ENCODE results near the gene CDS1.
"Not testable (repeated sequence)": the region's sequence is repeated elsewhere in the genome, so short reads cannot be mapped to it uniquely, and the experiment has no call there.

CDS1 gene

DNA sequence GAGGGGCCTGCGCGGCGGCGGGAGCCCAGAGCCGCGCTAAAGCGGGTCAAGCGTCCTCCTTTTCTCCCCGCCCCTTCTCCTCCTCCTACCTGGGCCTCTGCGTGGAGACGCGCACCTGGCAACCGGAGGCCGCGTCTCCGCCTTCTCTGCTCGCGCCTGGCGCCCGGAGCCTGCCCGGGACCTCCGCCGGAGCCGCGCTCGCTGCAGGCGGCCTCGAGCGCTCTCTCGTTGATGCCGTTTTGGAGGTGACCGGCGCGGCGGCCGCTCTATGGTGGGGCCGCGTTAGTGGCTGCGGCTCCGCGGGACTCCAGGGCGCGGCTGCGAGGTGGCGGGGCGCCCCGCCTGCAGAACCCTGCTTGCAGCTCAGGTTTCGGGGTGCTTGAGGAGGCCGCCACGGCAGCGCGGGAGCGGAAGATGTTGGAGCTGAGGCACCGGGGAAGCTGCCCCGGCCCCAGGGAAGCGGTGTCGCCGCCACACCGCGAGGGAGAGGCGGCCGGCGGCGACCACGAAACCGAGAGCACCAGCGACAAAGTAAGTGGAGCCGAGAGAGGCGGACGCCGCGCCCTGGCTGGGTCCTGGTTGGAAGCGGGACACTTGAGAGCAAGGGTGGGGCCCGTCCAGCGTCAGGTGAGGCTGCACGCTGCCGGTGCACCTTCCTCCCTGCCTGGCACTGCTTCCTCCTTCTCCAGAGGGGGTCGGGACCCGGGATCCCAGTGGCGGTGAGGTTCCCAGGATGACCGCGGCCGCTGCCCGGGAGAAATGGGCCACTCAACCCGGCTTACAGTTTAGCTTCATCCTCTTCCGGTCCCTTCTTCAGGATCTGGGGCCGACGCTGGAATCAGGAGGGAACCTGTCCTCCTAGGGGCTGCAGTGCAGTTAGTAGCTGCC, at the start of gene CDS1:
Gene CDS1, plus strand, starts transcription at position 140 of the 888 bp plus-strand sequence. Its CDS starts 275 bp downstream, at position 415.
- peak; percentile 4 to 9 for DNase-seq

- no peak for DNase-seq
Observed at GRCh38 chr4:84535901-84536300, 47.0 kb upstream of the CDS1 start.

- no peak for DNase-seq
Observed at GRCh38 chr4:84545093-84545492, 37.8 kb upstream of the CDS1 start.

GRCh38 chr4:84547211-84547610, 35.7 kb upstream of the CDS1 start:
- no peak for DNase-seq

DNA sequence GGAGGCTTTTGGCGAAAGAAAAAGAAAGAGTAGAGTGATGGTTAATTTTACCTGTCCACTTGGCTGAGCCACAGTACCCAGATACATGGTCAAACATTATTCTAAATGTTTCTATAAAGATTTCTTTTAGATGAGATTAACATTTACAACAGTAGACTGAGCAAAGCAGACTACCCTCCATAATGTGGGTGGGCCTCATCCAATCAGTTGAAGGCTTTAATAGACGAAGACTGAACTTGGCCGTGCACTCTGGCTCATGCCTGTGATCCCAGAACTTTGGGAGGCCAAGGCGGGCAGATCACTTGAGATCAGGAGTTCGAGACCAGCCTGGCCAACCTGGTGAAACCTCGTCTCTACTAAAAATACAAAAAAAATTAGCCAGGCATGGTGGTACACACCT, 33.7 kb upstream of the CDS1 start:
- DNase-seq = not testable (repeated sequence)

- no peak for DNase-seq
Observed at GRCh38 chr4:84562156-84562555, 20.8 kb upstream of the CDS1 start.

GRCh38 chr4:84563002-84563401, 19.9 kb upstream of the CDS1 start:
- no peak for DNase-seq

DNA sequence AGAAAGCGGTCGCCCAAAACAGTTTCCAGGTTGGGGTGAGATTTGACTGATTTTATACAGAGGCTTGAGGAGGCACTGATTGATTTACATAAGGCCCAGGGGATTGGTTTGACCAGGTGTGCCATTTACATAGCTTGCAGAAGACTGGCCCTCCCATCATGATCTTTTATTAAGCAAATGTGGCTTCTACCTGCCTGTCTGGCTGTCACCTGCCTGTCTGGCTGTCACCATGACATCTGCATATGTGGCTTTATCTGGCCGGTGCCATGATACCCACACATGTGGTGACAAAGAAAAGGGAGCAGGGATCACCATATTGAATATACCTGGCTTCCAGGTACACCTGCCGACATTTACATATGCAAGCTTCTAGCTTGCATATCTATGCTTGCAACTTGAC, 17.0 kb upstream of the CDS1 start:
- no peak for DNase-seq

DNA sequence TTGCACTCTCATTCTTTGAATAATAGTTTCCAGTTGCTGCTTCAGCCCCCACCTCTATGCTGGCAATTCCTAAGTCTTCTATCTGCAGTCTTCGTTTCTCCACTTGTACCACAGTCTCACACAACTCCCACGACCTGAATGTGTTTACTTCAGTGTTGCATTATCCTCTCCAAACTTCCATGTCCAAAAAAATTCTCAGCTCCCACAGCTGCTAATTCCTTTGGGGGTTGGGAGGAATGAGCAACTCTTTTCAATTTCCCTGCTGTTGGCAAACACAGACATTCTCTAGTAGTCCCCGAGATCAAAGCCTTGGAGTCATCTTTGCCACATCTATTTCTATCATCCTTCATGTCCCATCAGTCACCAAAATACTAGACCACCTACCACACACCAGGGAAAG, 14.4 kb upstream of the CDS1 start:
- no peak for DNase-seq

- no peak for DNase-seq
Observed at GRCh38 chr4:84569009-84569408, 13.9 kb upstream of the CDS1 start.

- DNase-seq = no peak
Observed at GRCh38 chr4:84573385-84574068, 9.4 kb upstream of the CDS1 start.

GRCh38 chr4:84574069-84574720, 8.7 kb upstream of the CDS1 start:
- DNase-seq = no peak

DNA sequence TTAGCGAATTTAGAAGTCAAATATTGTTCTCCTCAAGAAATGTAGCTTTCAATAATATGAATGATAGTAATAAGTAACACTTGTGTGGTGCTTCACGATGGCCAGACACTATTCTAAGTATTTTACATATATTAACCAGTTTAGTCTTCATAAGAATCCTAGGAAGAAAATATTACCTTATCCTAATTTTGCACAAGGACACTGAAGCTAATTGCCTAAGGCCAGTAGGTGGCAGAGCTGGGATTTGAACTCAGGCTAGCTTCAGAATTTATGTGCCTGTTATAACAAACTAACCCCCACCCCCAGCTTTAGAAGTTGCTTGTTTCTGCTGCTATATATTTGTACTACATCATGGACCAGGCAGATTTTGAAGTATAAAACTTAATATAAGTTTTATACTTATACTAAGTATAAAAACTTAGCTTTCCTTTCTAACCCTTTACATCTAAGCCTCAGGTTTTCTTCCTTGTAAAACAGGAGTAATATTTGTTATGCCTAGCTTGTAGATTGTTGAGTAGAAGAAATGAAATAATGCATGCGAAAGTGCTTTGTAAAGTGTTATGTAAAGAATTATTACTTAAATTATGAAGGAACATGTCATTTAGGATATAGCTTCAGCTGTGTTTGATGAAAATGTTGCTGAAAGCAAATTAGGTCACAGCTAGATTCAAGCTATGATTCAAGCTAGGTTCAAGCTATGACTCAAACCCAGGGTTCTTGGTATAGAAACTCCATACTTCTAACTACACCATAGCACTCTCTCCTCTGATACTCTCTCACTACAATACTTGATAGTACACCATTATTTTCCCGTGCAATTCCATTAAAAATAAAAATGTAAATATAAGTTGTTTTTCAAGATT, 4.2 kb upstream of the CDS1 start:
- DNase-seq = no peak

DNA sequence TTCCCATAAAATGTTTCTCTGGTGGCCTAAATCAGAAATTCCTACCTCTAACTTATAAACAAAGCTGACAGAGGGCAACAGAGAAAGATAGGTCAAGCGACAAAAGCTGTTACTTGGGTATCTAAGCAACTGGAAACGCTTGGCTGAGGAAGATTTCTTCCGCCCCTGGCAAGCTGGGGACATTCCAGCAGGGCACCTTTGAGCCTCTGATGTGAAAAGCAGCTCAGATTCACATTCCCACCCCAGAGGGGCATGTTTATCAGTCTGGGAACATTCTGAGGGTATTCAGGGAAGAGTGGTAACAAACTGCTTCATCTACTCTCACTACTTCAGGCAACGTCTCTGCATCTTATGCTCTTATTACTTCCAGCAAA, 3.5 kb upstream of the CDS1 start:
- DNase-seq = no peak

DNA sequence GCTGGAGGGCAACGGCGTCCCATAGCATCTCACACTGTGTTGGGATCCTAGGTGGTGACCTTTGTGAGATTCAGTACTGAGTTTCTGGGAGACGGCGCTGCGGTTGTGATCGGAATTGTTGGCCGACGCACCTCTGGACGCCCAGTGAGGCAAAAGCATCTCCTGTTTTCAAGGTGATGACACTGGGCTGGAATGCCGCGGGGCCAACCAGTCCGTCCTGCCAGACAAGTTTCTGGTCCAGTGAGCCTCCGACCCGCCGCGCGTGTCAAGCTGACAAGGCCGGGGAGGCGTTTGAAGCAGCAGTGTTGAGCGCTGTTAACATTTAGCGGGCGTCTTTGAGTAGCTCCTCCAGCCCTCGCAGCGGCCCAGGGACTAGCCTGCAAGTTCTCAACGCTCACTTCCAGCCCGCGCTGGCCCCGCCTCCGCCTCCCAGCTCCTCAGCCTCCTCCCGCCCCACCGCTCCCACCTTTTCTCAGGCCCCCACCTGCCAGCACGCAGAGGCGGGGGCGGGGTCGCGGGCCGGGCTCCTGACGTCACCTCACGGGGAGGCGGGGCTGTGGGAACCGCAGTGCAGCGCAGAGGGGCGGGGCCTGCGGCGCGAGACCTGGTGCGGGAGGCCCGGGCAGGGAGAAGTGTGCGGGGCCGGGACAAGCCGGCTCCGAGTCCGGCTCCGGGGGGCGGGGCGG, 482 bp upstream of the CDS1 start:
- DNase-seq = peak; percentile 91 to 95

DNA sequence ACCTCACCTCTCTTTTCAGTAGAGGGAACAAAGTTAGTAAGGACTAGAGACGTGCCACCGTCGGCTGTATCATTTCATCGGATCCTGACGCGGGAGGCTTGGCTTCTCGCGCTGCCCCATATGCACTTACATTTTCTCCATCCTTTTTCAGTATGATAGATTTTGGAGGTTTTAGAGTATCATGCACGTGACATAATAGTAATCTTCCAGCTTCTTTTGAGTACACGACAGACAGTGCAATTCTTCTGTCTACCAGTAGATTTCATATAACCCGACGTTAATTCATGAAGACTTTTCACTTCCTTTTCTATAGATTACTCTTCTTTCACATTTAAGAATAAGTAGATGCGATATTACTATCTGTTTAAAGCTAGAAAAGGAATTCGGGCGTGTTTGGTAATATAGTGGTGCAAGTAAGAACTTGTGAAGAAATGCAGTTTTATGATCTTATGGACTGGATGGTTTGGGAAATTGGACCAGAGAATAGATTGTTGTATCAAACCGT, 1.0 kb downstream of the CDS1 start:
- DNase-seq = no peak

GRCh38 chr4:84585251-84585650, 2.3 kb downstream of the CDS1 start:
- DNase-seq = no peak

DNA sequence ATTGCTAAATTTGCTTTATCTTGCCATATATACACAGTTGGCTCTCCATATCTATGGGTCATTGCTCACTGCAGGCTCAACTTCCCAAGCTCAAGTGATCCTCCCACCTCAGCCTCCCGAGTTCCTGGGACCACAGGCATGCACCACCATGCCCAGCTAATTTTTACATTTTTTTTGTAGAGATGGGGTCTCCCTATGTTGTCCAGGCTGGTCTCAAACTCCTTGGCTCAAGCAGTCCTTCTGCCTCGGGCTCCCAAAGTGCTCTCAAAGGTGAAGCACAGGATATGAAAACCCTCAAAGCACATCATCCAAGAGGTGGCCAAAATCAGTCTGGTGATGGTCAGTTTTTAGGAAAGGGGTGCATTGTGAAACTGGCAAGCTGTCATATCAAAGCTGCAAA, 11.8 kb downstream of the CDS1 start:
- no peak for DNase-seq

DNA sequence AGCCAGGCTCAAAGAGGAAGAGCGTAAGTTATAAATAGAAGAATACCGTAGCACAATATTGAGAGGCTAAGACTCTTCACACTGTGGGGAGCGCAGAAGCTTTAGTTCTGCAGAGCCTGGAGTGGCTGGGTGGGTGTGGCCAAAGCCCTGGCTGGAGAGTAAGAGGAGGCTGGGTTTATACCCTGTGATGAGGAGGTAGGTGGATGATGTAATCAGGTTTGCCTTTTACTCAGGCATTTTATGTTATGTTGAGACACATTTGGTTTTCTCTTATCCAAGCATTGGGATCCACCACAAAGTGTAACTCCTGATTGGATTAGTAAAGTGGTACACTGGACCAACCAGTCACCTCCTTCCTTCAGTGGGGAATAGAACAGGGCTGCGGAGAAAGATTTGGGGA, 13.9 kb downstream of the CDS1 start:
- no peak for DNase-seq

GRCh38 chr4:84597450-84597849, 14.5 kb downstream of the CDS1 start:
- no peak for DNase-seq

GRCh38 chr4:84606645-84607044, 23.7 kb downstream of the CDS1 start:
- no peak for DNase-seq

GRCh38 chr4:84611531-84611930, 28.6 kb downstream of the CDS1 start:
- DNase-seq = no peak
